Uterus (tissue), 4 donors: ENCODE data around the gene PAQR7. TPM values are rescaled to one million over a fixed set of nuclear protein-coding genes. Genes with fewer than 3 reads are reported as not detected.
A peak's percentile ranks its signal among the peaks of the same experiment; 100 is the strongest.

Experiments
- DNase-seq, 2 donors: peaks; one replicate each; pipeline ENCODE4 v3.0.0-alpha.2; 2019 to 2020
- H3K27ac ChIP-seq, 2 donors: fragments of 200-600 bp; sonication (generic); 1 replicate in 1 of 2; 2 replicates in 1 of 2; pipeline ENCODE4 v1.5.1; 2016 to 2018
- H3K27me3 ChIP-seq, 2 donors: fragments of 200-600 bp; sonication (generic); one replicate each; pipeline ENCODE4 v1.5.1; 2018 to 2019; ENCODE audit warnings: control low read depth in 1 of 2
- H3K36me3 ChIP-seq, 2 donors: fragments of 200-600 bp; sonication (generic); one replicate each; pipeline ENCODE4 v1.5.1; 2019; ENCODE audit warnings: control low read depth in 1 of 2
- H3K4me1 ChIP-seq, 2 donors: fragments of 200-600 bp; sonication (generic); one replicate each; pipeline ENCODE4 v1.5.1; 2018 to 2019; ENCODE audit warnings: control low read depth in 1 of 2
- H3K4me3 ChIP-seq, 2 donors: fragments of 200-600 bp; sonication (generic); 1 replicate in 1 of 2; 2 replicates in 1 of 2; pipeline ENCODE4 v1.5.1; 2018 to 2019; ENCODE audit warnings: mild to moderate bottlenecking in 1 of 2
- H3K9me3 ChIP-seq, 2 donors: fragments of 200-600 bp; sonication (generic); one replicate each; pipeline ENCODE4 v1.5.1; 2019; ENCODE audit warnings: control low read depth in 1 of 2
- CTCF ChIP-seq, 4 experiments: fragments of 200-600 bp in 2 of 4; fragments of 450-650 bp in 2 of 4; sonication (generic) in 2 of 4; IDR thresholded peaks; one replicate each; pipeline ENCODE4 v1.5.1; 2016 to 2019; ENCODE audit warnings: antibody characterized with exemption in 4 of 4, mild to moderate bottlenecking in 2 of 4, moderate library complexity in 1 of 4
- POLR2A ChIP-seq, 2 donors: fragments of 450-650 bp; IDR thresholded peaks; one replicate each; pipeline ENCODE4 v1.6.1; 2016; ENCODE audit warnings: antibody characterized with exemption in 2 of 2, mild to moderate bottlenecking in 1 of 2, moderate library complexity in 1 of 2
- intact Hi-C: fragments of 100-400 bp; cut with DNase I; formaldehyde crosslinking; loops from one replicate; pipeline ENCODE4 v1.15.1; 2023; ENCODE audit warnings: low total_unique reads
- total RNA-seq, 4 donors: library from RNA; depleted of rRNA in 3 of 4; stranded (reverse); fragments of >200 nt in 3 of 4; gene quantifications; one replicate each; pipeline versions ENCODE4 v1.1.0 to v1.2.4, GENCODE V29; 2014 to 2023
- donor health status: DM: yes; HTN: yes; CAD: no.

PAQR7 gene
- total RNA-seq, 4 donors from 2014 or later: 4.7 to 20.1 (median 9.9) TPM

GRCh38 chr1:25828491-25828890 lies 47.0 kb downstream of the PAQR7 start:
- H3K27ac ChIP-seq: no peak overlapping the region
- no peak for TF ChIP-seq CTCF (IDR thresholded peaks at IDR 0.05)
- TF ChIP-seq POLR2A (IDR thresholded peaks at IDR 0.05): no peak
- no peaks in the 10 kb centered on the region for H3K4me1 ChIP-seq
- no peak for DNase-seq
- no peak overlapping the region for H3K4me3 ChIP-seq
- no peaks in the 10 kb centered on the region for H3K36me3 ChIP-seq
- H3K27me3 ChIP-seq: no peaks in the 10 kb centered on the region
- intact Hi-C loops: no loop called here
- no peaks in the 10 kb centered on the region for H3K9me3 ChIP-seq

GRCh38 chr1:25826571-25826970 lies 48.9 kb downstream of the PAQR7 start:
- Histone ChIP-seq H3K27ac (no peak overlapping the region), H3K36me3 (no peaks in the 10 kb centered on the region), H3K4me3 (no peak overlapping the region), H3K27me3 (no peaks in the 10 kb centered on the region), H3K4me1 (peaks cover 0 to 3% of the 10 kb centered on the region in 2 donors), H3K9me3 (no peaks in the 10 kb centered on the region)
- intact Hi-C loops: no loop called here
- no peak for DNase-seq
- no peak for TF ChIP-seq CTCF (IDR thresholded peaks at IDR 0.05)
- no peak for TF ChIP-seq POLR2A (IDR thresholded peaks at IDR 0.05)

DNA sequence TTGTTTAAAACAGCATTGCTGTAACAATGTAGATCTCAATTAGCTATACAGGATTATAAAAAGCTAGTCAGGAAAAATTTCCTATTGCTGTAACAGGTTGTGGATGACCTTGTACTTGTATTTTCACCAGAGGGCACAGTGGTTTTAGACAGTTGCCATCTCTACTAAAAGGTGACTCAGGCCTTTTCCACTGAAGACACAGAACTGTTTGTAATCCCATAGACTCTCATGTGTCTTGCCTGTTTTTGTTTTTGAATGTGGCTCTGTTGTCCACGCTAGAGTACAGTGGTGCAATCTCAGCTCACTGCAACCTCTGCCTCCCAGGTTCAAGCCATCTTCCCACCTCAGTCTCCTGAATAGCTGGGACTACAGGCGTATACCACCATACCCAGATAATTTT lies 49.9 kb downstream of the PAQR7 start:
- intact Hi-C loops: no loop called here
- Histone ChIP-seq H3K27ac (no peak overlapping the region), H3K36me3 (no peaks in the 10 kb centered on the region), H3K27me3 (no peaks in the 10 kb centered on the region), H3K4me1 (peaks cover 0 to 12% of the 10 kb centered on the region in 2 donors), H3K4me3 (no peak overlapping the region), H3K9me3 (no peaks in the 10 kb centered on the region)
- TF ChIP-seq POLR2A (IDR thresholded peaks at IDR 0.05) (no peak), CTCF (IDR thresholded peaks at IDR 0.05) (no peak)
- DNase-seq: no peak

GRCh38 chr1:25821630-25822091 lies 53.8 kb downstream of the PAQR7 start:
- Histone ChIP-seq H3K4me1 (peaks cover 0 to 13% of the 10 kb centered on the region in 2 donors), H3K9me3 (no peaks in the 10 kb centered on the region), H3K4me3 (no peak overlapping the region), H3K27ac (no peak overlapping the region), H3K27me3 (no peaks in the 10 kb centered on the region), H3K36me3 (no peaks in the 10 kb centered on the region)
- DNase-seq: peak in 1 of 2 donors; percentile 25
- TF ChIP-seq CTCF (IDR thresholded peaks at IDR 0.05): no peak
- intact Hi-C loops: no loop called here

DNA sequence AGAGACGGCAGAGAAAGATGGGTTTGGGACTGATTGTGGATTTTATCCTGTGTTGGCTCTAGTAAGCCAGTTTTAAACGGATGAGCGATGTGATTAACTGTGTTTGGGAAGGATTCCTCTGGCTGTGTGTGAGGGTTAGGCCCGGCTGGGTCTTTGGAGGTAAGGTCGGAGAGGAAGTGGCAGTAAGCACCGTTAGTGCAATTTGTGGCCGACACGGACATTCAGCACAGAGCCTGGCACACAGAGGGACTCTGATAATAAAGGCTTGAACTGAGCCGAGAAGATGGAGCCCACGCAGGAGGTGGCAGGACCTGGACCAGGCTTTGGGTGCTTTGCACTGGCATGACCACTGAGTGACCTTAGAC lies 54.4 kb downstream of the PAQR7 start:
- TF ChIP-seq POLR2A (IDR thresholded peaks at IDR 0.05) (no peak), CTCF (IDR thresholded peaks at IDR 0.05) (no peak)
- H3K27ac ChIP-seq: peak overlapping the region; percentile 78 to 87
- H3K36me3 ChIP-seq: no peaks in the 10 kb centered on the region
- H3K4me3 ChIP-seq: peak overlapping the region; percentile 66 to 92
- H3K27me3 ChIP-seq: no peaks in the 10 kb centered on the region
- intact Hi-C loops: no loop called here
- DNase-seq: no peak
- H3K4me1 ChIP-seq: peaks cover 0 to 13% of the 10 kb centered on the region in 2 donors
- no peaks in the 10 kb centered on the region for H3K9me3 ChIP-seq
